Measurements from ENCODE around the gene KRT72.

KRT72 gene

GRCh38 chr12:52600941-52601481, at the start of gene KRT72:
Gene KRT72 (minus strand): TSS chr12:52601463. CDS start chr12:52601452, 11 bp downstream.
- Histone ChIP-seq H3K9me3 (ENCODE audit: control insufficient read depth, insufficient read depth, low read length) (no peaks in the 10 kb centered on the region; the same call in 1 of the 2 replicates), H3K9ac (ENCODE audit: low read depth, low read length) (no peak within 1 kb of the TSS)

GRCh38 chr12:52650520-52651081, 49.3 kb upstream of the KRT72 start:
- Histone ChIP-seq H3K4me1 (ENCODE audit: insufficient read depth, low read length) (no peaks in the 10 kb centered on the region), H3K9me3 (ENCODE audit: control insufficient read depth, insufficient read depth, low read length) (no peaks in the 10 kb centered on the region), H3K9ac (ENCODE audit: low read depth, low read length) (no peak overlapping the region), H3K36me3 (ENCODE audit: insufficient read depth, low read length) (no peaks in the 10 kb centered on the region)

More at GRCh38 chr12:52600941-52601481, at the start of gene KRT72:
- H3K36me3 ChIP-seq (ENCODE audit: insufficient read depth, low read length), result no peaks in the 10 kb centered on the region
- H3K4me1 ChIP-seq (ENCODE audit: insufficient read depth, low read length), result no peaks in the 10 kb centered on the region

- Histone ChIP-seq H3K9me3 (ENCODE audit: control insufficient read depth, insufficient read depth, low read length) (no peaks in the 10 kb centered on the region), H3K4me1 (ENCODE audit: insufficient read depth, low read length) (no peaks in the 10 kb centered on the region)
Observed at GRCh38 chr12:52649066-52649465, 47.8 kb upstream of the KRT72 start.

GRCh38 chr12:52648012-52648550, 46.8 kb upstream of the KRT72 start:
- no peak overlapping the region for H3K9ac ChIP-seq (ENCODE audit: low read depth, low read length)
- no peaks in the 10 kb centered on the region for H3K36me3 ChIP-seq (ENCODE audit: insufficient read depth, low read length)
- H3K9me3 ChIP-seq (ENCODE audit: control insufficient read depth, insufficient read depth, low read length), result no peaks in the 10 kb centered on the region
- no peaks in the 10 kb centered on the region for H3K4me1 ChIP-seq (ENCODE audit: insufficient read depth, low read length)

More at GRCh38 chr12:52649066-52649465, 47.8 kb upstream of the KRT72 start:
- no peak overlapping the region for H3K9ac ChIP-seq (ENCODE audit: low read depth, low read length)
- no peaks in the 10 kb centered on the region for H3K36me3 ChIP-seq (ENCODE audit: insufficient read depth, low read length)

DNA sequence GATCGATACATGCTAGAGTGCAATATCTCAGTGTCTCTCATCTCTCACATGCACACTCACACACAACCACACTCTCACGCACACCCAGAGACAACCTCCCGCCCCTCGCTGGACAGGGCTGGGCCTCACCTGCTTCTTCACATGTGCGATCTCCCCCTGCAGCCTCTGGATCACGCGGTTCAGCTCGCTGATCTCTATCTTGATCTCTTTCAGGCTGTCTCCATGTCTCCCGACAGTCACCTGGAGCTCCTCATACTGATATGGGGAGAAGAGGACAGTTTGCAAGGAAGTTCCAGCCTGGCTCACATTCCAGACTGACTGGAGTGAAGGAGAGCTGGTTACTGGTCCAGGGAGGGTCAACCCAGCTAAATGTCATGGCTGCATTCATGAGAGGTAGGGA, 46.3 kb upstream of the KRT72 start:
- Histone ChIP-seq H3K9me3 (ENCODE audit: control insufficient read depth, insufficient read depth, low read length) (no peaks in the 10 kb centered on the region), H3K36me3 (ENCODE audit: insufficient read depth, low read length) (no peaks in the 10 kb centered on the region), H3K4me1 (ENCODE audit: insufficient read depth, low read length) (no peaks in the 10 kb centered on the region), H3K9ac (ENCODE audit: low read depth, low read length) (no peak overlapping the region)

DNA sequence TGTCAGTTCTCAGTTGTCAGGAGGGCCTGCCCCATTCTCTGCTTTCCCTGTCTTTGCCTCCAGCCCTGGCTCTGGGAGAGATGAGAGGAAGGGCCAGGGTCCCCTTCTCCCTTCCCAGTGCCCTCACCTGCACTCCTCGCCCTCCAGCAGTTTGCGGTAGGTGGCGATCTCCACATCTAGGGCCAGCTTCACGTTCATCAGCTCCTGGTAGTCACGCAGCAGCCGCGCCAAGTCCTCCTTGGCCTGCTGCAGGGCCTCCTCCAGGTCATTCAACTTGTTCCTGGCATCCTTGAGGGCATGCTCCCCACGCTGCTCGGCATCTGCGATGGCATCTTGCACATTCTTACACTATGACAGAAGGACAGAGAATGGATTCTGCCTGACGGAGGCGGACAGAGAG, 45.4 kb upstream of the KRT72 start:
- H3K4me1 ChIP-seq (ENCODE audit: insufficient read depth, low read length), result no peaks in the 10 kb centered on the region
- H3K36me3 ChIP-seq (ENCODE audit: insufficient read depth, low read length), result no peaks in the 10 kb centered on the region
- no peaks in the 10 kb centered on the region for H3K9me3 ChIP-seq (ENCODE audit: control insufficient read depth, insufficient read depth, low read length)
- no peak overlapping the region for H3K9ac ChIP-seq (ENCODE audit: low read depth, low read length)

GRCh38 chr12:52645982-52646381, 44.7 kb upstream of the KRT72 start:
- no peaks in the 10 kb centered on the region for H3K36me3 ChIP-seq (ENCODE audit: insufficient read depth, low read length)
- H3K9ac ChIP-seq (ENCODE audit: low read depth, low read length), result no peak overlapping the region
- H3K9me3 ChIP-seq (ENCODE audit: control insufficient read depth, insufficient read depth, low read length), result no peaks in the 10 kb centered on the region
- H3K4me1 ChIP-seq (ENCODE audit: insufficient read depth, low read length), result no peaks in the 10 kb centered on the region

GRCh38 chr12:52645120-52645761, 44.0 kb upstream of the KRT72 start:
- H3K9ac ChIP-seq (ENCODE audit: low read depth, low read length), result no peak overlapping the region
- no peaks in the 10 kb centered on the region for H3K36me3 ChIP-seq (ENCODE audit: insufficient read depth, low read length)
- no peaks in the 10 kb centered on the region for H3K9me3 ChIP-seq (ENCODE audit: control insufficient read depth, insufficient read depth, low read length)
- H3K4me1 ChIP-seq (ENCODE audit: insufficient read depth, low read length), result no peaks in the 10 kb centered on the region

DNA sequence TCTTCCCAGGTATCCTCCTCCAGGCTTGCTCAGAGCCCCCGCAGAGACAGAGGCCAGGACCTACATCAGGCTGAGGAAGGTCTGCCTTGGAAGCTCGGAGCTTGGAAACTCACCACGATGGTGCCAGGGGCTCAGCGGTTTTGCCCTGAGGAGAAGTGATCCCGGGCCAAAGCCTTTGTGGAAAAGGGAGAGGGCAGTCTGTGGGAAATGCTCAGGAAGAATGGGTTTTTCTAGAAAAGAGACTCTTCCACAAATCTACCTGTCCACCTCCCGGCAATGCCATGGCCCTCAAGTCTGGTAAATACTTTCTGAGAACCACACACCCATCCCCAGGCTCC, 42.8 kb upstream of the KRT72 start:
- H3K36me3 ChIP-seq (ENCODE audit: insufficient read depth, low read length), result no peaks in the 10 kb centered on the region
- no peaks in the 10 kb centered on the region for H3K9me3 ChIP-seq (ENCODE audit: control insufficient read depth, insufficient read depth, low read length)
- no peaks in the 10 kb centered on the region for H3K4me1 ChIP-seq (ENCODE audit: insufficient read depth, low read length)
- H3K9ac ChIP-seq (ENCODE audit: low read depth, low read length), result no peak overlapping the region

DNA sequence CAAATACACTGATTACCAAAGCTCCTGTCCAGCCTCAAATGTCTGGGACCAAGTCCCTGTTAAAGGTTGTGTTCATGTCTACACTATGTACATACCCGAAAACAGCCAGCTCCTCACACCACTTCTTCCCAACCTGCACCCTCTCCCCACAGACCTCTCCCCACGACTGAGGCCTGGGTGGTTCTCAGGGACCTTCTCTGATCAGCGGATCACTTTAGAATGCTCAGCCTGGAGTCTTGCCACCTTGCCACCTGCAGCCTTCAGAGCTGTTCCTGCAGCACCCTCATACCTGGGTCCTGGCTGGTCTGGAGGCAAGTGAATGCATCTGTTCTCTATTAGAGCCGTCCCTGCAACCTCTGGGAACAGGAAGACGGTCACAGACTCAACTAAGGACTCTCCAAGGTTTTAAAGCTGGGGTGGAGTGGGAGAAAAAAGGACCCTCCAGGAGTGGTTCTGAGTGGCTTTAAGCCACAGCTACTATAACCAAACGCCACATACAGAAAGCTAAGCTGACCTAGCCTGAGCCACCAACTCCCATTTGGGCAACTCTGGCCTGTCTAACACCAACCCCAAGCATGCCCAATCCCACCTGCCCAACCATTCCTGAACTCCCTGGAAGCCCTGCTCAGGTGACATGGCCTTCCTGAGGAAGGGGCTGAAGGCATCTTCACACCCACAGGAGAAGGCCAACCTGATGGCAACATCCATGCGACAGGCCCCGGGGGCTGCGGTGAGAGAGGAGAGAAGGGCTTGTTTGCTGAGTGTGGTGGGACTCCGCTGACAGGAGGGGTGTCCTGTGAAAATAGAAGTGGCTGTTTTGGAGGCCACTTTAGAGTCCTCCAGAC, 42.2 kb upstream of the KRT72 start:
- no peaks in the 10 kb centered on the region for H3K36me3 ChIP-seq (ENCODE audit: insufficient read depth, low read length)

DNA sequence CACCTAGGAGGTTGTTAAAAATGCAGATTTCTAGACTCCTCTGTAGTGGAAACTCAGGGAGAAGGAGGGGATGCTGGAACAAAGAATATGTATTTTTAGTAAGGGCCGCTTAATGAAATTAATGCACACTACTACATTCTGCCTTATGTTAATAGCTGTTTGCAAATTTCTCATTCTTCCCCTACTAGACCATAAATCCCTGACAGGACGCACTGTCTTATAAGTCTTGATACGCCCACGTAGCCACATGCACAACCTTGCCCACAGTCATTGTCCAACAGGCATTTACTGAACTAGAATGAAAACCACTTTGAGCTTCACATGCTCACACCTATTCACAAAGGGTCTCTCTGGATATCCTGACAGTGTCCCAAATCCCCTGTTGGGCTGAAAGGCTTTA, 40.2 kb upstream of the KRT72 start:
- no peaks in the 10 kb centered on the region for H3K4me1 ChIP-seq (ENCODE audit: insufficient read depth, low read length)
- no peak overlapping the region for H3K9ac ChIP-seq (ENCODE audit: low read depth, low read length)
- H3K36me3 ChIP-seq (ENCODE audit: insufficient read depth, low read length), result no peaks in the 10 kb centered on the region
- H3K9me3 ChIP-seq (ENCODE audit: control insufficient read depth, insufficient read depth, low read length), result no peaks in the 10 kb centered on the region

More for the DNA sequence above, 42.2 kb upstream of the KRT72 start:
- H3K9me3 ChIP-seq (ENCODE audit: control insufficient read depth, insufficient read depth, low read length), result no peaks in the 10 kb centered on the region
- H3K9ac ChIP-seq (ENCODE audit: low read depth, low read length), result no peak overlapping the region
- H3K4me1 ChIP-seq (ENCODE audit: insufficient read depth, low read length), result no peaks in the 10 kb centered on the region

DNA sequence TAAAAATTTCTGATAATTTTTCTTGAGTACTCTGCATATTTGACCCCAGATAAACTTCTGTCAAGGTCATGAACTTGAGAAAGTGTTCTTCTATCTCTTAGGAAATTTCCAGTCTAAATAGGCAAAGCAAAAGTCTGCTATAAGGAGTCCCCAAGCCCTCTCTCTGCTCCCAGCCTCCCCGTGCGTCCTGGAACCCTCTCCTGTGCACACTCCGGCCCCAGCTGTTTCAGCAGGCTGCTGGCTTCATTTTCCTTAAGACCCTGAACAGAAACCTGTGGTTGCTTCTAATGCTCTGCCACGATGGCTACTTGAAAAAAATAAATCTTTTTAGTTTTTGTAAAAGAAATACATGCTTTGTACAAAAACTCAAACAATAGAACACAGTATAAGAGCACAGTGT, 36.0 kb upstream of the KRT72 start:
- Histone ChIP-seq H3K36me3 (ENCODE audit: insufficient read depth, low read length) (no peaks in the 10 kb centered on the region), H3K9ac (ENCODE audit: low read depth, low read length) (no peak overlapping the region), H3K9me3 (ENCODE audit: control insufficient read depth, insufficient read depth, low read length) (no peaks in the 10 kb centered on the region), H3K4me1 (ENCODE audit: insufficient read depth, low read length) (no peaks in the 10 kb centered on the region)

DNA sequence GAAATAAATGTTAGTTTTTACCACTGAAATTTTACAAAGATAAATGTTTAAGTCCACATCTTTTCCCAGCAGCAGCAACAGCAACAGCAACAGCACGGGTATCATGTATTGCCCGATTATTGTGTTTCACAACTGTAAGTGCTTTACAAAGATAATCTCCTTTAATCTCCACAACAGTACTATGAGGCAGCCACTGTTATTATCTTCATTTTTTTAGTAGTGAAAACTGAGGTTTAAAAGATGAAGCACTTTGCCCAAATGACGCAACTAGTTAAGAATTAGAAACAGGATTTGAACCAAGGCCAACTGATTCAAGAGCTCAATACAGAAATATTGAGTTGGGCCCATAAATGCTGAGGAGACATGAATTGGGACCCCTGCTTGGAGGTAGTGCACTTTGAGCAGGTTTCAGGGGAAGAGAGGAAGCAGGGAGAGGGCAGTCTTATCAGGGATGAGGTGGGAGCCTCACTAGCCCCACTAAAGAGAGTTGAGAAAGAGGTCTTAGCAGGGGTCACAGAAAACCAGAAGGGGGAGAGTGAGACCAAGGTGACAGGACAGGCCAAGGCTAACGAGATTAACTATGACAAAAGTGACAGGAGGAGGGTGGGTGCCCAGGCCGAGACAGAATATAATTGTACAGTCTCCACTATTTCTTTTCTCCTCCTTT, 35.5 kb upstream of the KRT72 start:
- no peaks in the 10 kb centered on the region for H3K4me1 ChIP-seq (ENCODE audit: insufficient read depth, low read length)
- H3K9me3 ChIP-seq (ENCODE audit: control insufficient read depth, insufficient read depth, low read length), result no peaks in the 10 kb centered on the region
- H3K36me3 ChIP-seq (ENCODE audit: insufficient read depth, low read length), result no peaks in the 10 kb centered on the region
- H3K9ac ChIP-seq (ENCODE audit: low read depth, low read length), result no peak overlapping the region

- Histone ChIP-seq H3K36me3 (ENCODE audit: insufficient read depth, low read length) (no peaks in the 10 kb centered on the region), H3K9me3 (ENCODE audit: control insufficient read depth, insufficient read depth, low read length) (no peaks in the 10 kb centered on the region), H3K9ac (ENCODE audit: low read depth, low read length) (no peak overlapping the region), H3K4me1 (ENCODE audit: insufficient read depth, low read length) (no peaks in the 10 kb centered on the region)
Observed at GRCh38 chr12:52636189-52636588, 34.9 kb upstream of the KRT72 start.
